Gastroesophageal sphincter (tissue), 3 donors: ENCODE results near the gene IL6ST.

Source experiments
- EP300 ChIP-seq: sonication (generic); formaldehyde crosslinking; IDR thresholded peaks from one replicate; pipeline ENCODE4 v1.6.1; 2017; ENCODE audit warnings: antibody characterized with exemption, mild to moderate bottlenecking
- POLR2A ChIP-seq, 2 donors: fragments of 450-650 bp; IDR thresholded peaks; one replicate each; pipeline ENCODE4 v1.6.1; 2017; ENCODE audit warnings: antibody characterized with exemption in 2 of 2, mild to moderate bottlenecking in 2 of 2, moderate library complexity in 1 of 2
- TF ChIP-seq, protein P1 (sequence below), 4 experiments: fragments of 200-600 bp in 2 of 4; fragments of 450-650 bp in 2 of 4; sonication (generic) in 1 of 4; IDR thresholded peaks; one replicate each; pipeline ENCODE4 v1.5.1; 2017 to 2019; ENCODE audit warnings: antibody characterized with exemption in 4 of 4, mild to moderate bottlenecking in 2 of 4, moderate library complexity in 2 of 4

DNA sequence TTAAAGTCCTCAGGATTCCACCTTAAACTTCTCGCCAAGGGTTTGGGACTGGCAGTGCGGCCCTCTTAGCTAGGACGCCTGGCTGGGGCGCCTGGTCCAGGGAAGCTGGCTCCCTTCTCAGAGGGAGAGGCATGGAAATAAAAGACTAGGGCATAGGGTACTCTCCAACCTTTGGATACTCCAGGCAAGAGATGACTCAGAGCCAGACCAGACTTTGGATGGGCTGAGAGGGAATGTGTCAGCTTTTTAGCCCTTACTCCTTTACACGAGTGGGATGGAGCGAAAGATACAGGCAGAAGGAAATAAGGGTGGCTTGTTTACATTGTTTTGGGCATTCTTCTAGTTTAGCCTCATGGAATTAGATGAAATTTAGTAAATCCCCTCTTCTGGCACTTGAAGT is 95.4 kb downstream of the IL6ST start:
- TF ChIP-seq, protein P1, sequence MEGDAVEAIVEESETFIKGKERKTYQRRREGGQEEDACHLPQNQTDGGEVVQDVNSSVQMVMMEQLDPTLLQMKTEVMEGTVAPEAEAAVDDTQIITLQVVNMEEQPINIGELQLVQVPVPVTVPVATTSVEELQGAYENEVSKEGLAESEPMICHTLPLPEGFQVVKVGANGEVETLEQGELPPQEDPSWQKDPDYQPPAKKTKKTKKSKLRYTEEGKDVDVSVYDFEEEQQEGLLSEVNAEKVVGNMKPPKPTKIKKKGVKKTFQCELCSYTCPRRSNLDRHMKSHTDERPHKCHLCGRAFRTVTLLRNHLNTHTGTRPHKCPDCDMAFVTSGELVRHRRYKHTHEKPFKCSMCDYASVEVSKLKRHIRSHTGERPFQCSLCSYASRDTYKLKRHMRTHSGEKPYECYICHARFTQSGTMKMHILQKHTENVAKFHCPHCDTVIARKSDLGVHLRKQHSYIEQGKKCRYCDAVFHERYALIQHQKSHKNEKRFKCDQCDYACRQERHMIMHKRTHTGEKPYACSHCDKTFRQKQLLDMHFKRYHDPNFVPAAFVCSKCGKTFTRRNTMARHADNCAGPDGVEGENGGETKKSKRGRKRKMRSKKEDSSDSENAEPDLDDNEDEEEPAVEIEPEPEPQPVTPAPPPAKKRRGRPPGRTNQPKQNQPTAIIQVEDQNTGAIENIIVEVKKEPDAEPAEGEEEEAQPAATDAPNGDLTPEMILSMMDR (IDR thresholded peaks at IDR 0.05): no peak
- TF ChIP-seq EP300 (no peak), POLR2A (IDR thresholded peaks at IDR 0.05) (no peak)
